Measurements from ENCODE around the gene TMSB4X. TPM values are rescaled to one million over a fixed set of nuclear protein-coding genes. Genes with fewer than 3 reads are reported as not detected.

TMSB4X gene
- total and polyA plus RNA-seq, 12 donors = 700 to 3,026 (median 889) TPM

DNA sequence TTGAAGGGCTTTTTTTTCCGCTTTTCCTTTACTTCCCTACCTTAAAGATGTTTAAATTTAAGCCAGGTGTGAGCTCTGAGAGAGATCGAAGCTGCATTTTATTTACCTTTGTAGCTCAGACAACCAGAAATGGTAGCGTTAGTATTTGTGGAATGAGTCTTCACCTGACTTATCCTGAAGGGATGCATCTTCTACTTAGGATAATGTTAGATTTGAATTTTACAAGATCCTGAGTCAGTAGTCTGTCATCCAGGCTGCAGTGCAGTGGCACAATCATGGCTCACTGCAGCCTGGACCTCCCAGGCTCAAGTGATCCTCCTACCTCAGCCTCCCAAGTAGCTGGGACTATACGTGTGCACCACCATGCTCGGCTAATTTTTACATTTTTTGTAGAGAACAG lies 26.2 kb downstream of the TMSB4X start:
- Histone ChIP-seq H3K4me3 (no peak overlapping the region), H3K27me3 (peaks cover 0 to 45% (median 0%) of the 10 kb centered on the region in 7 donors), H3K27ac (peak overlapping the region in 6 of 10 donors; percentile 25 to 84 (median 72)), H3K4me1 (peaks cover 0 to 56% (median 7%) of the 10 kb centered on the region in 9 donors), H3K36me3 (no peaks in the 10 kb centered on the region), H3K9me3 (no peaks in the 10 kb centered on the region)
- ATAC-seq (no peak), DNase-seq (no peak)
- TF ChIP-seq, protein P1, sequence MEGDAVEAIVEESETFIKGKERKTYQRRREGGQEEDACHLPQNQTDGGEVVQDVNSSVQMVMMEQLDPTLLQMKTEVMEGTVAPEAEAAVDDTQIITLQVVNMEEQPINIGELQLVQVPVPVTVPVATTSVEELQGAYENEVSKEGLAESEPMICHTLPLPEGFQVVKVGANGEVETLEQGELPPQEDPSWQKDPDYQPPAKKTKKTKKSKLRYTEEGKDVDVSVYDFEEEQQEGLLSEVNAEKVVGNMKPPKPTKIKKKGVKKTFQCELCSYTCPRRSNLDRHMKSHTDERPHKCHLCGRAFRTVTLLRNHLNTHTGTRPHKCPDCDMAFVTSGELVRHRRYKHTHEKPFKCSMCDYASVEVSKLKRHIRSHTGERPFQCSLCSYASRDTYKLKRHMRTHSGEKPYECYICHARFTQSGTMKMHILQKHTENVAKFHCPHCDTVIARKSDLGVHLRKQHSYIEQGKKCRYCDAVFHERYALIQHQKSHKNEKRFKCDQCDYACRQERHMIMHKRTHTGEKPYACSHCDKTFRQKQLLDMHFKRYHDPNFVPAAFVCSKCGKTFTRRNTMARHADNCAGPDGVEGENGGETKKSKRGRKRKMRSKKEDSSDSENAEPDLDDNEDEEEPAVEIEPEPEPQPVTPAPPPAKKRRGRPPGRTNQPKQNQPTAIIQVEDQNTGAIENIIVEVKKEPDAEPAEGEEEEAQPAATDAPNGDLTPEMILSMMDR (IDR thresholded peaks at IDR 0.05) = no peak
- 95 to 97% methylated on average over 5 of the region's 5 CpGs for WGBS, 2 donors
- intact Hi-C loops (cut with DNase I) = no loop called here

DNA sequence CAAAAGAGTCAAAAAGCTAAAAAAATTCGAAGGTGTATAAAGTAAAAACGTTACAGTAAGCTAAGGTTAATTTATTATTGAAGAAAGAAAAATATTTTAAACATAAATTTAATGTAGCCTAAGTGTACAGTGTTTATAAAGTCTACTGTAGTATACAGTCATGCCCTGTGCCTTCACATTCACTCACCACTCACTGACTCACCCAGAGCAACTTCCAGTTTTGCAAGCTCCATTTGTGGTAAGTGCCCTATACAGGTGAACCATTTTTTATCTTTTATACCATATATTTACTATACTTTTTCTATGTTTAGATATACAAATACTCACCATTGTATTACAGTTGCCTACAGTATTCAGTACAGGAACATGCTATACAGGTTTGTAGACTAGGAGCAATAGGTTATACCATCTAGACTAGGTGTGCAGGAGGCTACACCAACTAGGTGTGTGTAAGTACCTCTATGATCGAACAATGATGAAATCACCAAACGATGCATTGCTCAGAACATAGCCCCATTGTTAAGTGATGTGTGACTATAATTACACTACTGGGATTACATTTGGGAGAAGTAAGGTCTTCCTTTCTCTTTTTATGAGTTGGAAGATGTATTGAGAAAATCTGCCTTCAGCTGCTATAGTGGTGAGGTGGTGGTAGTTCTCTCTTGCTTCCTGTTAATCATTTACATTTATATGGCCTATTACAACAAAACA lies 27.2 kb downstream of the TMSB4X start:
- ATAC-seq (no peak), DNase-seq (no peak)
- no peak overlapping the region for H3K4me3 ChIP-seq
- H3K9me3 ChIP-seq = no peaks in the 10 kb centered on the region
- TF ChIP-seq, protein P1 (IDR thresholded peaks at IDR 0.05) = no peak
- 93 to 95% methylated on average over 4 of the region's 4 CpGs for WGBS, 2 donors
- intact Hi-C loops (cut with DNase I) = no loop called here
- peaks cover 0 to 66% (median 7%) of the 10 kb centered on the region in 9 donors for H3K4me1 ChIP-seq
- H3K27ac ChIP-seq = peak overlapping the region in 1 of 10 donors; percentile 84
- H3K36me3 ChIP-seq = no peaks in the 10 kb centered on the region
- H3K27me3 ChIP-seq = peaks cover 0 to 48% (median 0%) of the 10 kb centered on the region in 7 donors

DNA sequence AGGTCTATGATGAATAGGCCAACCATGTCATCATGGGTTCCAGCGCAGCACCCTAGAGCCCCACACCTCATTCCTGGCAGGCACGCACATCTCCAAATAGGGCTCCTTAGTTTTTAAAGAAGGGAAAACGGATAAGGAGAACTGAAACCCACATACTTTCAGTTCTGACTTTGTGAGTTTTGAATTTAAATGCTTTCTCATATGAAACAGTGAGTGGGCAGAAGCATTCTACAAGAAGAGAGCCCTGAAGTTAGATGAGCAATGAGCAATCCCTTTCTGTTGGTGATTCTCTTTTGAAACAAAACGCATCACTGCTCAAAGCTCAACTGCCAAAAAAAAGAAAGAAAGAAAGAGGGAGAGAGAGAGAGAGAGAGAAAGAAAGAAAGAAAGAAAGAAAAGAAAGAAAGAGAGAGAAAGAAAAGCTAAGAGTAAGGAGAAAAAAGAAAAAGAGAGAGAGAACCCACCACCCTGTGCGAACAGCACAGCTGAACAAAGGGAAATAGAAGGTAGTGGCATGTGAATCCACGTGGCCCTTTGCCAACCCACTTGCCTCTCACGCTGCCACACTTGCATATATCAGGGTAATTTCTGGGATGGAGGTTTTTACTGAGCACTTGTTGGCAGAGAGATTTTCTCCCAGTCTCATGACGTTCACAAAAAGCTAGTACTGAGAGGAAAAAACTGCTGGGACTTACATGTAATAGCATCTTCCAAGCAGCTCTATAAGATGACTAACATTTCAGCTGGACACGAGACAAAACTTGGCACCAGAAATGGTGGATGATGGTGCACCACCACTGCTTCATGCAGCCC lies 31.0 kb downstream of the TMSB4X start:
- ATAC-seq = peak in 1 of 8 donors; percentile 38
- no peak overlapping the region for H3K4me3 ChIP-seq
- H3K36me3 ChIP-seq = no peaks in the 10 kb centered on the region
- DNase-seq = no peak
- H3K27ac ChIP-seq = peak overlapping the region in 1 of 10 donors; percentile 77
- intact Hi-C loops (cut with DNase I) = no loop called here
- H3K9me3 ChIP-seq = no peaks in the 10 kb centered on the region
- WGBS, 2 donors = 64 to 68% methylated on average over 9 of the region's 9 CpGs
- peaks cover 0 to 53% (median 13%) of the 10 kb centered on the region in 9 donors for H3K4me1 ChIP-seq
- TF ChIP-seq, protein P1 (IDR thresholded peaks at IDR 0.05) = no peak
- peaks cover 0 to 47% (median 0%) of the 10 kb centered on the region in 7 donors for H3K27me3 ChIP-seq

DNA sequence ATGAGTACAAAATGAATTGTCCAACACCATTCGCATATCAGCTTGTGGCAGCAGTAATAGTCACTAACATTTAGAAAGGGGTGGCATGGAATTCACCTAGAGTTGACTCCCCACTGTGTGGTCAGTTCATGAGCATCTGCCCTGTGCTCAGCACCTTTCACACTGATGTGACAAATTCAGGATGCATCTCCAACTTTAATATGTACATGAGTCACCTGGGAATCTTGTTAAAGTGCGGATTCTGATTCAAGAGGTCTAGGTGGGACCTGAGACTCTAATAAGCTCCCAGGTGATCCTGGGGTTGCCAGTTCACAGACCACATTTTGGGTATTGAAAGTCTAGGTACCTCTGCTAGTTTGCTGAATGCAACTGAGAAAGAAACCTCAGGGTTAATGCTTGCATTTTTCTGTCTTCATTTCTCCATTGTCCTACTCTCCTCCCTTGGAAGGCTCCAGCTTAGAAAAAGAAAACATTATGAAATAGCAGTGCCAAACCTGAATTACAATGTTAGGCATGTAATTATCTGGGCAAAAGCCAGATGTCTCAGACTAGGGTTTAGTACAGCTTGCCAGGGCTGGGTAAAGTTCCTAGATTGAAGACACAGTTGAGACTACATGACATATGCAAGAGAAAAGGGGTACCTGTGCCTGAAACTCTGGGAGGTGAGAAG lies 32.7 kb downstream of the TMSB4X start:
- TF ChIP-seq, protein P1 (IDR thresholded peaks at IDR 0.05) = no peak
- H3K9me3 ChIP-seq = no peaks in the 10 kb centered on the region
- no peak overlapping the region for H3K4me3 ChIP-seq
- 93 to 98% methylated on average over 2 of the region's 2 CpGs for whole genome bisulfite sequencing, 2 donors
- ATAC-seq (peak in 1 of 8 donors; percentile 57), DNase-seq (no peak)
- H3K27ac ChIP-seq = peak overlapping the region in 3 of 10 donors; percentile 16 to 77 (median 36)
- intact Hi-C loops (cut with DNase I) = no loop called here
- H3K4me1 ChIP-seq = peaks cover 0 to 43% (median 13%) of the 10 kb centered on the region in 9 donors
- peaks cover 0 to 42% (median 0%) of the 10 kb centered on the region in 7 donors for H3K27me3 ChIP-seq
- no peaks in the 10 kb centered on the region for H3K36me3 ChIP-seq
